Activated CD4-positive, CD25-positive, alpha-beta regulatory T cell treated with anti-CD3 and anti-CD28 coated beads, Interleukin-2, amount 50 U/mL, for 72 hours (primary cell): ENCODE measurements around the gene ATRX.
"Not testable (repeated sequence)": the region's sequence is repeated elsewhere in the genome, so short reads cannot be mapped to it uniquely, and the experiment has no call there.

ENCODE experiments used
- DNase-seq: peaks from one replicate; pipeline ENCODE4 v3.0.0; 2021

ATRX gene

DNA sequence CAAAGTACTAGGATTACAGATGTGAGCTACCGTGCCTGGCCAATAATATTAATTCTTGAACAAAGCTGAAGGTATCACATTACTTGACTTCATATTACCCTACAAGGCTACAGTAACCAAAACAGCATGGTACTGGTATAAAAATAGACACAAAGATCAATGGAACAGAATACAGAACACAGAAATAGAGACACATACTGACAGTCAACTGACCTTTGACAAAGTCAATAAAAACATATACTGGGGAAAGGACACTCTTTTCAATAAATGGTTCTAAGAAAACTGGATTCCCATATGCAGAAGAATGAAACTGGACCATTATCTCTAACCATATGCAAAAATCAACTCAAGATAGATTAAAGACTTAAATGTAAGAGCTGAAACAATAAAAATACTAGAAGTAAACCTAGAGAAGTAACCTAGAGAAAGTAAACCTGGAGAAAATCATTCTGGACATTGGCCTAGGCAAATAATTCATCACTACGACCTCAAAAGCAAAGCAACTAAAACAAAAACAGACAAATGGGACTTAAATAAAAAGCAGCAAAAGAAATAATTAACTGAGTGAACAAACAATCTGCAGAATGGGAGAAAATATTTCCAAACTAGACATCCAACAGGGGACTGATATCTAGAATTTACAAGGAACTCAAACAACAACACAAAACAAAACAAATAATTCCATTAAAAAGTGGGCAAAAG, 182.2 kb downstream of the ATRX start:
- no peak for DNase-seq

DNA sequence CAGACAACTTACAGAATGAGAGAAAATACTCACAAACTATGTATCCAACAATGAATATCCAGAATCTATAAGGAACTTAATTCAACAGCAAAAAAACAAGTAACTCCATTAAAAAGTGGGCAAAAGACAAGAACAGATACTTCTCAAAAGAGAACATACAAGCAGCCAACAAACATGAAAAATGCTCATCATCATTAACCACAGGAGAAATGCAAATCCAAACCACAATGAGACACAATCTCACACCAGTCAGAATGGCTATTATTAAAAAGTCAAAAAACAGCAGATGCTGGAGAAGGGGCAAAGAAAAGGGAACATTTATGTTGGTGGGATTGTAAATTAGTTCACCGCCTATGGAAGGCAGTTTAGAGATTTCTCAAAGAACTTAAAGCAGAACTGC, 188.5 kb downstream of the ATRX start:
- no peak for DNase-seq

DNA sequence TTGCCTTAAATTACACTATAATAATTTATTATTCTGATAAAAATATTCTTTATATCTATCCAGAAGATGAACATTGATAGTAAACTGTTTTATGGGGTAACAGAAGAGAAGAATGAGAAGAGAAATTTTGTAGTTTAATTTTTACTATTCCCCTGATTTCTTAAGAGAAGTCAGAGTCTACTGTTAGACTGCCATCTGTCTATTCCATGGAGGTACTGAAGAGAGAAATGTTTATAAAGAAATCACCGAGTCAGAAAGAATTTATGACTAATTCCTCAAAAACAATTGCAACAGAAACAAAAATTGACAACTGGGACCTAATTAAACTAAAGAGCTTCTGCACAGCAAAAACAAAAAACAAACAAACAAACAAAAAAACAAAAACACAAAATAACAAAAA, 188.9 kb downstream of the ATRX start:
- no peak for DNase-seq

DNA sequence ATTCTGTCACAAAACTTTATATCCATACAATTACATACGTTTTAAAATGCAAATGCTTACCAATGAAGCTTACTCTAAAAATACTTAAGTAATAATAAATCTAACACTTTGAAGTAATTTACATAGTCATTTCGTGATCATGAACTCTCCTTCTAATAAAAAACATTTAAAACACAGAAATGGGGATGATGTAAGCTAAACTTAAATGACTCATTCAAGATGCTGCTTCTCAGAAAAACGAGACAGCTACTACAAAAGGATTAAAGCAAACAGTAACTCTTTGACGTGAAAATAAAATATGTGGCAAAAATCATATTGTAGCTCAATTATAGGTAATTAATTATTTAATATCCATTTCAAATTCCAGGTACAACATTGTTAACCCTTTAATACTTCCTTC, 190.2 kb downstream of the ATRX start:
- DNase-seq = no peak

DNA sequence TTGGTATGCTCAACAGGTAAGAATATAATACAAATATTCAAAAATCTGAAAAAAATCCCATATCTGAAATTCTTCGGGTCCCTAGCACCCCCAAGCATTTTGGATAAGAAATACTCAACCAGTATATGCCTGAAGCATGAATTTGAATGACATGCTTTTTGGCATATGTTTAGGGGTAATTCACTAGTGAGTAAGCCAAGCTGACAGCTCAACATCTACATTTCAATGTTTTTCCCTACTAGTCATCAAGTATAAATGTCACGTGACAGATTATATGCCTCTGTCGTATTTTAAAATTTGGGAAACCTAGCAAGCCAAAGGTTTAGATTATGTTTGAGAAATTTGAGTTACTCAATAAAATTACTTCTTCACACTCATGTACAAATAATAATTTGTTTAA, 213.7 kb downstream of the ATRX start:
- DNase-seq = no peak

DNA sequence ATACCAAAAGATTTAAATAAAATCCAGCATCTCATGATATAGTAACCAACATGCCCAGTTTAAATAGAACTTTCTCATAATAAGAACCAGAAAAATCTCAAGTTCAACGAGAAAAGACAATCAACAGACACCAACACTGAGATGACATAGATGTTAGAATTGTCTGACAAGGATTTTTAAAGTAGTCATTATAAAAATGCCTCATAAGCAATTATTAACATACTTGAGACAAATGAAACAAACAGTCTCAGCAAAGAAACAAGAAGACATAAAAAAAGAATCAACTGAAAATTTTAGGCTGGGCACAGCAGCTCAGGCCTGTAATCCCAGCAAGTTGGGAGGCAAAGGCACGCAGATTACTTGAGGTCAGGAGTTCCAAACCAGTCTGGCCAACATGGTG, 220.7 kb downstream of the ATRX start:
- DNase-seq = no peak

DNA sequence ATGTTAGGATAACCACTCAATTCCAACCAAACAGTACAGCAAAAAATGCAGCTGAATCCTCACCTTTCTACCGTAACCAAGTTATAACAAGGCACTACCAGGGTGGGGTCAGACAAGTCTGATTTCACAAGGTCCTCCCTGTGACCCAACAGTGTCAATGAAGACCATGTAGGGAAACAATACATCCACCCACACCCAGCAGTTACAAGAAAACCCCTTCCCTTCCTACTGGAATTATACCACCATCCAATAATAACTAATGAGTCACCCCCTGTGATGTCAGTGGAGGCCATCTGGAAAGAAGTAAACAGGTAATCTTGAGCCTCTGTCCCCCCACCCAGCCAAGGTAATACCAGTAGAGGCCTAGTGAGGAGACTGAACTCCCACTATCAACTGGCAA, 221.2 kb downstream of the ATRX start:
- DNase-seq = no peak

DNA sequence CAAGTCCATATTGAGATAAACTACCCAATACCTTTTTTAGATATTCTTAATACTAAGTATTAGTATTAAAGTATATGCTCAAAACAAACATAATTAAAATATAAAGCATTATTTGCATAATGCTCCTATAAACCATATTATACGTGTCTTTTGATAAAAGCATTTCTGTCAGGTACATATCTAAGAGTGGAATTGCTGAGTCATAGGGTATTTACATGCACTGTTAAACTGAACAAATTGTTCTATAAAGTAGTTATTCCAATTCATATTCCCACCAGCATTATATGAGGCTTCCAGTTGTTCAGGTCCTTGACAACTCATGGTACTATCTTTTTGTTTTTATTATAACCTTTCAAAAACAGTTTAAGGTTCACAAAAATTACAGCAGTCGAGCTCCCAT, 224.6 kb downstream of the ATRX start:
- no peak for DNase-seq

DNA sequence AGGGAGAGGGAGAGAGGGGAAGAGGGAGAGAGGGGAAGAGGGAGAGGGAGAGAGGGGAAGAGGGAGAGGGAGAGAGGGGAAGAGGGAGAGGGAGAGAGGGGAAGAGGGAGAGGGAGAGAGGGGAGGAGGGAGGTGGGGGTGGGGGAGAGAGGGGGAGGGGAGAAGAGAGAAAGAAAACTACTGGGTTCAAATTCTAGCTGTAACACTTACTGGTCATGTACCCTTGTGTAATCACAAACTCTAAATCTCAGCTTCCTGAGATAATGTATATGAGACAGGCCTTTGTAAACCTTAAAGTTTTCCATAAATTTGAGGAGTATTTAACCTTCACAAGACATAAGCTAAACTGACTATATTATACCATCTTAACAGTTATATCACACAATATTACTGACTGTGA, 229.7 kb downstream of the ATRX start:
- no peak for DNase-seq

DNA sequence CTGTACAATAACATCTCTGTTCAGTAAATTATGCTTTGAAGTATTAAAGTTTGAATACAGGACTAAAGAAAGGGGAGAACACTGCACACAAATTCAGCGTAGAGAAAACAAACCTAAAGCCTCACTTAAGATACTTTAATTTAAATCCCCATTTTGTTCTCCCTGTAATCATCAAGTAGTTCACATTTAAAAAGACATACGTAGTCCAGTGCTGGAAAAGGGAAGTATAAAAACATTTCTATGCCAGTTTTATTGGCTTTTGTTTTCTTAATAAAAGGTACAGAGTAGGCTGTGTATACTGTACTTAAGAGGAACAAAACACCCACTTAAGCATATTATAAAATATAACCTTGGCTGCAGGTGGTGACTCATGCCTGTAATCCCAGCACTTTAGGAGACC, 237.3 kb downstream of the ATRX start:
- DNase-seq = no peak

DNA sequence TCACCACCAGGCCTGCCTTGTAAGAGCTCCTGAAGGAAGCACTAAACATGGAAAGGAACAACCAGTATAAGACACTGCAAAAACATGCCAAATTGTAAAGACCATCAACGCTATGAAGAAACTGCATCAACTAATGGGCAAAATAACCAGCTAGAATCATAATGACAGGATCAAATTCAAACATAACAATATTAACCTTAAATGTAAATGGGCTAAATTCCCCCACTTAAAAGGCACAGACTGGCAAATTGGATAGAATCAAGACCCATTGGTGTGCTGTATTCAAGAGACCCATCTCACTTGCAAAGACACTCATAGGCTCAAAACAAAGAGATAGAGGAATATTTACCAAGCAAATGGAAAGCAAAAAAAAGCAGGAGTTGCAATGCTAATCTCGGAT, 246.2 kb downstream of the ATRX start:
- not testable (repeated sequence) for DNase-seq

DNA sequence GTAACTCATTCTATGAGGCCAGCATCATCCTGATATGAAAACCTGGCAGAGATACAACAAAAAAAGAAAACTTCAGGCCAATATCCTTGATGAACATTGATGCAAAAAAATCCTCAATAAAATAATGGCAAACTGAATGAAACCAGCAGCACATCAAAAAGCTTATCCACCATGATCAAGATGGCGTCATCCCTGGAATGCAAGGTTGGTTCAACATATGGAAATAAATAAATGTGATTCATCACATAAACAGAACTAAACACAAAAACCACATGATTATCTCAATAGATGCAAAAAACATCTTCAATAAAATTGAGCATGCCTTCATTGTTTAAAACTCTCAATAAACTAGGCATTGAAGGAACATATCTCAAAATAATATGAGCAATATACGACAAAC, 254.8 kb downstream of the ATRX start:
- DNase-seq = not testable (repeated sequence)

DNA sequence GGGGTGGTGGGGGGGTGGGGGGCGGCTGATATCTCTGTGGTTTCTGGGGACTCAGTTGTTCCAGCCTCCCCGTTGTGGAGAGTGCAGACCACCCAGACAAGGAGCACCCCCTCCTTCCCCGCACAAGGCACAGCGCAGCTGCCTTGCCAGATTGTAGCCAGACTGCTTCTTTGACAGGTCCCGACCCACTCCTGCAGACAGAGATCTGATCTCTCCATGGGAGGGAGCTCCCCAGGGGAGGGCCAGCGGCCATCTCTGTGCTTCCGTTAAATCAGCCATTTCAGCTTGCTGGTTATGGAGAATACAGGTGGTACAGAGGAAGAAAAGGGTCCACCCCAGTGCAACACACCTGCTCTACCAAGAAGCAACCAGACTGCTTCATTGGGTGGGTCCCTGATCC, 258.0 kb downstream of the ATRX start:
- no peak for DNase-seq

DNA sequence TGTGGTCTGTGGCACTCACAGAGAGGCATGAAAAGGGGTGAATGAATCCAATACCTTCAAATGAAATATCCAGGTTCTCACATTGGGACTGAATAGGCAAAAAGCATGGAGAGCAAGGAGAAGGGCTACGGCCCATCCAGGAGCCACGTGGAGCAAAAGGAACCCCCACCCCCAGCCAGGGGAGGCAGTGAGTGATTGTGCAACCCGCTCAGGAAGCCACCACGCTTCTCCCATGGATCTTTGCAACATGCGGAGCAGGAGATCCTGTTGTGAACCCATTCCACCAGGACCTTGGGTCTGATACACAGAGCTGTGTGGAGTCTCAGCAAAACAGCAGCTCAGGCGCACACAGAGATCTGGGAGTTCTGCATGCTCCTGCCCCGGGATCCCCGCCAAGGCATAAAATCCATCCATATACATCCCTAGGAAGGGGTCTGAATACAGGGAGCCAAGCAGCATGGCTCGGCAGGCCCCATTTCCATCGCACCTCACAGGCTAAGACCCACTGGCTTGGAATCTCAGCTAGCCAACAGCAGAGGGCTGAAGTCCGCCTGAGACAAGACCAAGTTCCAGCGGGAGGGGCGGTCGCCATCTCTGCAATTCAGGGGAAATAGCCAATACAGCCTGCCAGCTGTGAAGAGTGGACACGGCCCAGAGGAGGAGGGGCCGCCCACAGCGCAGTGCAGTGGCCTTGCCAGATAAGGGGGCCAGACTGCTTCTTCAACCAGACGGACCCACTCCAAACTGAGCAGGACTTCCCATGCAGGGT, 258.6 kb downstream of the ATRX start:
- DNase-seq = no peak

DNA sequence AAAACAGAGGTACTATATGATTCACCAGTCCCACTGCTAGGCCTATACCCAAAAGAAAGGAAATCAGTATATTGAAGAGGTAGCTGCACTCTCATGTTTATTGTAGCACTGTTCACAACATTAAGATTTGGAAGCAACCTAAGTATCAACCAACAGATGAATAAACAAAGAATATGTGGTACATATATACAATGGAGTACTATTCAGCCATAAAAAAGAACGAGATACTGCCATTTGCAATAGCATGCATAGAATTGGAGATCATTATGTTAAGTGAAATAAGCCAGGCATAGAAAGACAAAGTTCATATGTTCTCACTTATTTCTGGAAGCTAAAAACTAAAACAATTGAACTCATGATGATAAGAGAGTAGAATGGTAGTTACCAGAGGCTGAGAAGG, 266.3 kb downstream of the ATRX start:
- DNase-seq = no peak

DNA sequence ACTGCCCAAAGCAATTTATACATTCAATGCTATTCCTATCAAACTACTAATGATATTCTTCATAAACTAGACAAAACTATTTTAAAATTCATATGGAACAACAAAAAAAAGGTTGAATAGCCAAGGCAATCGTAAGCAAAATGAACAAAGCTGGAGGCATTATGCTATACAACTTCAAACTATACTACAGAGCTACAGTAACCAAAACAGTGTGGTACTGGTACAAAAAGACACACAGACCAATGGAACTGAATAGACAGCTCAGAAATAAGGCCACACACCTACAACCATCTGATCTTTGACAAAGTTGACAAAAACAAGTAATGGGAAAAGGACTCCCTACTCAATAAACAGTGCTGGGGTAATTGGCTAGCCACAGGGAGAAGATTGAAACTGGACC, 271.8 kb downstream of the ATRX start:
- no peak for DNase-seq

DNA sequence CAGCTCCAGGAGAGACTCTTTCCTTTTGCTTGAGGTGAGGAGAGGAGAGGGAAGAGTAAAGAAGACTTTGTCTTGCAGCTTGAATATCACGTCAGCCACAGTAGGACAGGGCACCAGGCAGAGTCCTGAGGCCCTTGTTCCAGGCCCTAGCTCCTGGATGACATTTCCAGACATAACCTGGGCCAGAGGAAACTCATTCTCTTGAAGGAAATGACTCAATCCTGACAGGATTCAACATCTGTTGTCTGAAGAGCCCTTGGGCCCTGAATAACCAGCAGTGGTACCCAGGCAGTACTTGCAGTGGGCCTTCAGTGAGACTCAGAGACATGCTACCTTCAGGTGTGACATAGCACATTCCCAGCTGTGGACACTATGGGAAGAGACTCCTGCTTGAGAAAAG, 276.0 kb downstream of the ATRX start:
- no peak for DNase-seq

DNA sequence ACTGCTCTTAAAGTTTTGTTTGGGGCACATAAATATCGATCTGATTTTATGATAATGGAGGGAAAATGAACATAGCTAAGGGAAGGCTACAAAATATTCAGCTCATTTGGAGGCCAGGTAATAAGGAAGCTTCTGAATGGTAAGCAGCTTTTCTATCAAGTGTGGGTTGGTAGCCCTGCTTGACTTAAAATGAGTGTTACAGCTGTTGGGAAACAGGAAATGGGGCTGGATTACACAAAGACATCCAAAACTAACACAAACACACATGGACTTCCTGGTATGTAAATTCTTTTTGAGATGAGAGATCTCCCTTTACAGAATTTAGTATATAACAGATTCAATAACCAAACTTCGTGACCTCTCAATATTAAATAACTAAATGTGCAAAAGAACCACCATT, 280.8 kb downstream of the ATRX start:
- no peak for DNase-seq

DNA sequence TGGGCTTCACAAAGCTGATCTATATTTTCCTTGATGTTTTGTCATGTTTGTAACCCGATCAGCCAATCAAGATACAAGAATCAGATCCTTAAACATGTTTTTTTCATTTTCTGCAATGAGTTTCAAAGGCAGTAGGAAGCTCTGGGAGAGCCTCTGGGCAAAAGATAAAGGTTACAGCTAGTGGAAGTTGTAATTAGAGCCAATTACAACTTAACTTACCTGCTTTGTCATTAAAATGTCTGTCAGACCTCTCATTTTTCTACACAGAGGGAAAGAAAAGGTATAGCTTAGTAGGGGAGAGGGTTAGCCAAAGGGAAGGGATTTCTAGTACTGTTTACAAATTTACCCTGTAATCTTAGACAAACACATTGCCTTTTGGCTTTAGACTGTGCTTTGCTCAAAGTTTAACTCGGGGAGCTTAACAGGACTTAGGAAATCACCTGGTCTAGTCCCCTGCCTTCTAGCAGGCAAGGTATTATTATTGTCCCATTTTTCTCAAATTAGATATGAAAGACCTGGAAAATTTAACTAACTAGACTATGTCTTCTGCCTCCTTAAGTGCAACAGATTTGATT, 283.0 kb downstream of the ATRX start:
- DNase-seq = no peak

DNA sequence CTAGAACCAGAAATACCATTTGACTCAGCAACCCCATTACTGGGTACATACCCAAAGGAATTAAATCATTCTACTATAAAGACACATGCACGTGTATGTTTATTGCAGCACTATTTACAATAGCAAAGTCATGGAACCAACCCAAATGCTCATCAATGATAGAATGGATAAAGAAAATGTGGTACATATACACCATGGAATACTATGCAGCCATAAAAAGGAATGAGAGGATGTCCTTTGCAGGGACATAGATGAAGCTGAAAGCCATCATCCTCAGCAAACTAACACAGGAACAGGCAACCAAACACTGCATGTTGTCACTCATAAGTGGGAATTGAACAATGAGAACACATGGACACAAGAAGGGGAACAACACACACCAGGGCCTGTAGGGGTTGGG, 285.9 kb downstream of the ATRX start:
- not testable (repeated sequence) for DNase-seq

DNA sequence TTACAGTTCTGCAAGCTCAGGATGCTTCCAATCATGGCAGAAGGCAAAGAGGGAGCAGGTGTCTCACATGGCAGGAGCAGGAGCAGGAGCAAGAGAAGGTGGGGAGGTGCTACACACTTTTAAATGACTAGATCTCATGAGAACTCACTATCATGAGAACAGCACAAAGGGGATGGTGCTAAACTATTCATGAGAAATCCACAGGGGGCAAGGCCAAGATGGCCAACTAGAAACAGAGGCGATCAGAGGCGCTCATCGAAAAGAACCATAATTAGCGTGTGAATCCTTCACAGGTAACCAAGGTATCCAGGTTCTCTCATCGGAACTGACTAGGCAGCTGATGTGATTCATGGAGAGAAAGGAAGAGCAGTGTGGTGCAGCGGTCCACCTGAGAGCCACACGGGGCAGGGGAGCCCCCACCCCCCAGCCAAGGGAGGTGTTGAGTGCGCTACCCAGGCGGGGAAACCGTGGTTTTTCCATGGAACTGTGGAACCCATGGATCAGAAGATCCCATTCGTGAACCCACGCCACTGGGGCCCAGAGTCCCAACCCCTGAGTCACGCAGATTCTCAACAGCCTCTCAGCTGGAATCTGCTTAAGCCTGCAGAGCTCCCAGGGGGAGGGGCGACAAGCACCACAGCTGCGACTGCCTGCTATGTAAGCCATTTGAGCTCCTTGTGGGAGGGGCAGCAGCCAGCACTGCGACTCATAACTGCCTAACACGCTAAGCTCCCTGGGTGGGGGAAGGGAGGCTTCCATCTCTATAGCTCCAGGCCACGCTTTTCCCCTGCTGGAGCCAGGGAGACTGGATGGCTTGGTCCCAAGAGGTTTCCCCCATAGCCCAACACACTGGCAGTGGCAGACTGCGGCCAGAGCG, 292.1 kb downstream of the ATRX start:
- no peak for DNase-seq

DNA sequence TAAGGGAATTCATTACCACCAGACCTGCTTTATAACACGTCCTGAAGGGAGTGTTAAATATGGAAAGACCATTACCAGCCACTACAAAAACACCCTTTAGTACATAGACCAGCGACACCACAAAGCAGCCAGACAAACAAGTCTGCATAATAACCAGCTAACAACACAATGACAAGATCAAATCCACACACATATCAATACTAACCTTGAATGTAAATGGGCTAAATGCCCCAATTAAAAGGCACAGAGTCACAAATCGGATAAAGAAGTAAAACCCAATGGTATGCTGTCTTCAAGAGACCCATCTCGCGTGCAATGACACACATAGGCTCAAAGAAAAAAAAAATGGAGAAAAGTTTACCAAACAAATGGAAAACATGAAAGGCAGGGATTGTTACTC, 302.0 kb downstream of the ATRX start:
- DNase-seq = no peak

DNA sequence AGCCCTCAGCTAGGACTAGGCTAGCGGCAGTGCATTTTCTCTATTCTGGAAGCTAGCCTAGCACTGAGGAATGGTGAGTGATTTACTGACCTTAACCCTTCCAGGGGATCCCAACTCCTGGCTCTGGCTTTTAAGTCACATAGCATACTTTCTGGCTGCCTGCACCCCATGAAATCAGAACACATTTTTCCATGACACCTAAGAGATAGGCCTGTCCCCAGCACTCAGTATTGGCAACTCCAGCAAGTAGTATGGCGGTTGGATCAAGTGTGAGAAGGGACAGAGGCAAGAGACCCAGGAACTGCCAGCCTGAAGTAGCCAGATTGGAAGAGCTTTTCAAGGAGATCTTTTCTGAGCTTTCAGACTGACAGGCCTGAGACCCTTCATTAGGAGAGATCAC, 330.6 kb downstream of the ATRX start:
- DNase-seq = no peak
